ENCODE results near the gene DNAJC11.
"Not testable (repeated sequence)": the region's sequence is repeated elsewhere in the genome, so short reads cannot be mapped to it uniquely, and the experiment has no call there.

Gene DNAJC11

DNA sequence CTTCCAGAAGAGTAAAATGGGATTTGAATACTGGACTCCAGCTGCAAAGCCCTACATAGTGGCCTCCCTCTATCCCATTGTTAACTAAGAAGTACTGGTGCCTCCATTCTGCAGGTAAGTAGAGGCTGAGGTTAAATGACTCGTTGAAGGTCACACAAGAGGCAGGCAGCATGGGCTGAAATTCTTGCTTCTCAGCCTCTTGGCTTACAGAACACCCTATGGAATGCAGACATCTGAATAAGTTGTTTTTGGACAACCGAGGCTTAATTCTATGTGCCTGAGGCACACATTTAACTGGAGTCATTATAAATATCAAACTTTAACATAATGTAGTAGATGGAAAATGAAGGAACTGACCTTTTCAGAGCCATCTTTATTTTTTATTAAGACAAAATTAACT is 5.7 kb downstream of the DNAJC11 start:
- DNase-seq, result no peak

DNA sequence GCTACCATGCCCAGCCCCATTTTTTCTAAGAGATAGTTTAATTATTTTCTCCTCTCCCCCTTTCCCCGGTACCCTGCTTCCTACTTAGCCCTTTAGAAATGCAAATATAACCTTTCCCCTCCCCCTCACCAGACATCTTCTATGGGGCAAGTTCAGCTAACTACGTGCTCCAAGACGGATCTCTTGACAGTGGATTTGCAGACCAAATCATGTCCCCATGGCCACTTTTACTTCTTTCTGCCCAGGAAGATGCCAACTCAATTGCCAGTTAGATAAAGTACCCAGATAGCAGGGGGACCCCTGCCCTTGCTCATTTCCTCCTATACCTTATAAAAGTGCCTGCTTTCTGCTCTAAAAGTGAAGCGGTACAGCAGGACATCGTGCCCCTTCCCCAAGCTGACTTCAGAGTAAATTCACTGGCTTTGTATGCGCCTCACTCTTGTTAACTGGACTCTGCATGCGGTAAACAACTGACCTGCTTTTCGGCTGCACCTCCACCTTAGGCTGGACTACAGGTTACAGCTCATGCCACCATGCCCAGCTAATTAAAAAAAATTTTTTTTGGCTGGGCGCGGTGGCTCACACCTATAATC is 7.4 kb downstream of the DNAJC11 start:
- no peak for DNase-seq

DNA sequence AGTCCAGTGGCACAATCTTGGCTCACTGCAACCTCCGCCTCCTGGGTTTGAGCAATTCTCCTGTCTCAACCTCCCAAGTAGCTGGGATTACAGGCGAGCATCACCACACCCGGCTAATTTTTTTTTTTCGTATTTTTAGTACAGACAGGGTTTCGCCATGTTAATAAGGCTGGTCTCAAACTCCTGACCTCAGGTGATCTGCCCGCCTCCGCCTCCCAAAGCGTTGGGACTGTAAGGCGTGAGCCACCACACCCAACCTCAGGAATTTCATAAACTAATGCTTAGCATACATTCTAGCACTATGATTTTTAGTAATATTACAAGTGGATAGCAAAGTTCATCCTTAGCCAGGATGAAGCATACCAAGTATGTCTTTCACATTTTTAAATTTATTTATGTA is 8.7 kb downstream of the DNAJC11 start:
- no peak for DNase-seq

DNA sequence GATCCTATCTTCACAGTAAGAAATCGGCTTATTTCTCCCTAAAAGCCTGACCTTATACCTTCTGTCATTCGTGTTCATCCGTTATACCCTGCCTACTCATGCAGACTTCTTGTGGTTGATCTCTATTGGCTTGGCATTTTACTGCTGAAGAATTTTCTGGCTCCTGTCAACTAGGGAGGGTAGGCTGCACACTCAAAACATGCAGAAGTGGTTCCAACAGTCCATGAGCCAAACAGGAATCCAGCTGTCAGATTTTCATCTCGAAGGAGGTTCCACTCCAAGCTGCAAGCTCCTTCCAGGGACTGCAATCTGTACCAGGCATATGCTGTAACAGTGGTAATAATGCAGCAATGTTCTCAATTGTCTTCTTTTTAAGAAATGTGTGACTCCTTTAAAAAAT is 10.1 kb downstream of the DNAJC11 start:
- no peak for DNase-seq

DNA sequence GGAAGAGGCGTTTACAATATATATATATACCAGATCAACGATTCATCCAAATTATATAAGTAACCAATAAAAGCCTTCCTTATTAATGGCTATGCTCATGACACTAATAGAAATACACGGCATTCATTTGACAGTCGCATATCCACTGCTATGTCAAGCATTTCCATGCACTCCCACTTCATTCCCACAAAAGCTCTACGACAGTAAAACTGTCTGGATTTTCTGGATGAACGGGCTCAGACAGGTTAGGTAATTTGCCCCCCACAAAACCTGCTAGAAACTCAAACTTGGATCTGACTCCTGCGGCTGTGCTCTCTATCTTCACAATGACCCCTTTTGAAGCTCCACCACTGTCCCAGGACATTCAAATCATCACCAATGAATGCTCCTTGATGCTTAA is 11.4 kb downstream of the DNAJC11 start:
- DNase-seq, result no peak

DNA sequence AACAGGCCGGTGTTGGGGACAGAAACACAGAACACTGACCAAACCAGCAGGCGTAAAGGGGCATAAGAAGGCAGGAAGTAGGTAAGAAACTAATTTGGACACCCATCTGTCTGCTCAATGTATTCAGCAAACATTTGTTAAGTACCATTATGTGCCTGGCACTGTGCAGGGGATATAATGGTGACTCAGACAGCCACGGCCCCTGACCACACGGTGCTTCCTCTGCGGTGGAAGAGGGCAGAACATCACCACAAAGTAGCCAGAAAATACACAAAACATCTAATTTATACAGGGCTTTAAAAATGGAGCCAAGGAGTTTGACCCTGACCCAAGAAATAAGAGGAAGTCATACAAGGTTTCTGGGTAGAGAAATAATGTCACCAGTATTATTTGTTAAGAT is 12.9 kb downstream of the DNAJC11 start:
- peak; percentile 15 for DNase-seq

DNA sequence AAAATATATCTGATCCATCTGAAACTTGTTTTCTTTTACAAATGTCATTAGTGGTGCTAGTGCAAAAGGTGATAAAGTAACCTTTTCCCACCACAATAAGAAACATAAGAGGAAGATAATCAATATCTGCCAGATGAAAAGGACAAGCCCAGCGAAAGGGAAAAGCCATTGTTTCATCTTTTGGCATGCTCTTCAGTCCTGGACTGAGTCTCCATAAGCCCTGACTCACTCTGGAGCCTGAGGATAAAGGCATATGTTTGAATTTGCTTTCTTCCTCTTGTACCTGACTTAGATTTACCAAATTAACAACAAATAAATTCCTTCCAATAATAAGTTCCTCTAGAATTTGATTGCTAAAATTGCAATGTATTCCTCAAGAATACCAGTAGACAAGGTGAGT is 13.6 kb downstream of the DNAJC11 start:
- no peak for DNase-seq

DNA sequence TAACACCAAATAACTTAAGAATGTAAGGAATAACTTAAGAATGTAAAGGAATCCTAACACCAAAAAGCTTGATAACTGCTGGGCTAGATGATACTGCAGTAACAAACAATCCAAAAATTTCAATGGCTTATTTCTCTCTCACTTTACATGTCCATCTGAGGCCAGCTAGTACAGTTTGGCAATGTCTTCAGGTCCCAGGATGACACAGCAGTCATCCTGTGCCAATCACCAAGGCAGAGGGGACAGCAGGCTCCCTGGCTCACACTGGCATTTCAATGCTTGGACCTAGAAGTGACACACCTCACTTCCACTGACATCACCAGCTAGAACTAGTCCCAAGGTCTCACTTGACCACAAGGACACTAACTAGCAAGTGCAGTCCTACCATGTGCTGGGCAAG is 15.3 kb downstream of the DNAJC11 start:
- DNase-seq, result no peak

DNA sequence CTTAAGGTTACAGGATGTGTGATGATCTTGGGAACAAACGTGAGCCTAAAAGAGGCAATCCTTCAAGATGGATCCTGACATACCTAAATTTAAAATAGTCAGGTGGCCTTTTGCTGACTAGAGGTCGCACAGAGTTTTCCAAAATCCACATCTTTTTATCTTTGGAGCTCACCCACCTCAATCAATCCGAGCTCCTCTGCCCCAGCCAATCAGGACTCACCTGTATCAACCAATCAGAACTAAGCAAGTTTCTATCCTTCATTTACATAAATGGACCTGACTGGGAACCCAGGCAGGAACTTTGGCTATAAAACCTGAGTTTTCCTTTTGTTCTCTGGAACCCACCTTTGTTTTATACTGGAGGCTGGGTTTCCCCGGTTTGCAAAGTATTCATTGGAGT is 16.2 kb downstream of the DNAJC11 start:
- no peak for DNase-seq

DNA sequence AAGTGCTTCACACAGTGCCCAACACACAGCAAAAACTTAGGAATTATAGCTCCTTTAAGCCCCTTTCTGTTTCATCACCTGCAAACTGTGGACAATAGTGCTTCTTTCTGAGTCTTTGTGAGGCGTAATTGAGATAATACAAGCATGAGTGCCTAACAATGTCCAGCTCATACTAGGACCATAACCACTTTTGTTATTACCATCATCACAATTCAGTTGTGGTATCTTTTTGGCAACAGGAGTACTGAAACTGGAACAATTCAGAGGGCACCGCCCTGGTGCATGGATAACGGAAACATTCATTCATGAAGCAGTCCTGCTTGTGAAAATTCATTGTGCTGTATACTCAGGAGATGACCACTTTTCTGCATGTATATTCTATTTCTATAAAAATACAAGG is 18.2 kb downstream of the DNAJC11 start:
- no peak for DNase-seq

DNA sequence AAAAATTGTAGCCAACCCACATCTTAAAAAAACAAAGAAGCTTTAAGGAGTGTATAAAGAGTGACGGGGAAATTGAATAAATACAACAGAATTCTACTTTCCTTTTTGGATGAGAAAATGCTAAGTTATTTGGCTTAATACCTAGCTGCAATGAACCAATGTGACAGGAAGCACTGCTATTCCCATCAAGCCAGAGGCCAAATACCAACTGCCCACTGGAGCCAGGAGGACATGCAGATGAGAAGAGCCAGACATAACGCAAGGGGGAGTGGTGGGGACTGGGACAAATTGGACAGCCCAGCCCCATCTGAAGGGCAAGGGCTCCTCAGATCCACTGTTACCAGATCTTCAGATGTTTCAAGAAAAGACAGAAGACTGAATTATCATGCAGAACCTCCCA is 25.7 kb downstream of the DNAJC11 start:
- DNase-seq, result no peak

DNA sequence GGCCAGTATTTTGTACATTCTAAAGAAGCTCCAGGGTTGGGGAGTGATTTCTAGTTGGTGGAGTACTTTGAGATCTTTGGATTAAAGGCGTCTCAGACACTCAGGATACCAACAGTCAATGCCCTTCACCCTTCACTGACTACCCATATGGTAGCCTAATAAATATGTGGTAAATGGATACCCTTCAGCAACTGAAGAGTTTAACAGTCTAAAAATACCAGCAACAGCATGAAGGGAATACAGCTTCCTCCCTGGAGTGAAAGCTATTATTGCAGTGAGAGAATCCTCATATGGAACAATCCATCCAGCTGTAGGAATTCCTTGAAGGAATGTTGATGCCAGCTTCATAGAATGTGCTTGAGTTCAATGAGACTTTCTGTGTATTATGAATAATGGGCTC is 26.8 kb downstream of the DNAJC11 start:
- DNase-seq, result no peak

DNA sequence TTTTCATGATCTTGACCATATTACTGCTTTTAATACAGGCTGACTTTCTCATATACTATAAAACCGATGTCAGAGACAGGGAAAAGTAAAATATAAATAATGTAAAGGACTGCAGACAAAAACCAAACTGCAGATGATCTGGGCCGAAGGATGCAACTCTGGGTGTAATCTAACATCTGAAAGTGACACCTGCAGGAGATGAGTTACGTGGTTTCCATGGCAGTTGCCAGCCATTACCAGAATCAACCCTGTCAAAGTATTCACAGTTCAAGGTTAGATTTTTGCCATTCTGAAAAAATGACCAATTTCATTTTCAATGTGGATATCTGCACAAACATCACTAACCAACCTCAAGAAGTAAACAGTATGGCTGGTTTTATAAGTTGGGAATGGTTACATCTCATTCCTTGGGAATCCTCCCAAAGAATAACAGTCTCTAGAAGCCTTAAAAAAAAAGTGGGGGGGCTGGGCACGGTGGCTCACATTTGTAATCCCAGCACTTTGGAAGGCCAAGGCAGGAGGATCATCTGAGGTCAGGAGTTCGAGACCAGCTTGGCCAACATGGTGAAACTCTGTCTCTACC is 27.7 kb downstream of the DNAJC11 start:
- no peak for DNase-seq

DNA sequence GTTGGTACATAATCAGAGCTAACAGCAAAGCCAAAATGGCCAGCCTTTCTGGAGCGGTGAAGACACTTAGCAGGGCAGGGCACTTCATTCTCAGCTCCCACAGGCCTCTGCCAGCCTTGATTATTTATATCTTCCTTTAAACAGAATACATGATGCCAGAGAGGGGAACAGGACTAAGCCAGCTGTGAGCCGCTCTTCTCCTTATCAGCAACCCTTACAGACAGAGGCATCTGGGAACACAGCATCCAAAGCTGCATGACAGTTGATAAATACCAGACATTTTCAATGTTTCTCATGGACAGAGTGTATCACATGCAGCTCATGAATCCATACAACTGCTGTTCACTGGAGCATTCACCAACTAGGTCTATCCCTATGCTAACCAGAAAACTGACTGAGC is 29.1 kb downstream of the DNAJC11 start:
- peak; percentile 94 for DNase-seq

DNA sequence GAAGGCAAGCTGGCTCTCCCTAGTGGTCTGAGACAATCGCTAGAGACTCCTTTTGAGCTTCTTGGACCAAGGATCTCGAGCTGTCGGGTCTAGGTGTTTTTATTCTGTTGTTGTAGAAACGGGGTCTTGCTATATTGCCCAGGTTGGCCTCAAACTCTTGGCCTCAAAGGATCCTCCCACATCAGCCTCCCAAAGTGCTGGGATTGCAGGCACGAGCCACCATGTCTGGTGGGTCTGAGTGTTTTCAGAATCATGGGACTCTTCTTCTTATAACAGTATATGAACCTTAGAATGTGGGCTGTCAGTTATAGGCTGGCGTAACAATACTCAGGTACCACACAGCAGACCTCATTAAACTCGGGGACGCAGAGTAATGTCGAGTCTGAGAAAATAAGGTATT is 33.1 kb downstream of the DNAJC11 start:
- DNase-seq, result no peak

DNA sequence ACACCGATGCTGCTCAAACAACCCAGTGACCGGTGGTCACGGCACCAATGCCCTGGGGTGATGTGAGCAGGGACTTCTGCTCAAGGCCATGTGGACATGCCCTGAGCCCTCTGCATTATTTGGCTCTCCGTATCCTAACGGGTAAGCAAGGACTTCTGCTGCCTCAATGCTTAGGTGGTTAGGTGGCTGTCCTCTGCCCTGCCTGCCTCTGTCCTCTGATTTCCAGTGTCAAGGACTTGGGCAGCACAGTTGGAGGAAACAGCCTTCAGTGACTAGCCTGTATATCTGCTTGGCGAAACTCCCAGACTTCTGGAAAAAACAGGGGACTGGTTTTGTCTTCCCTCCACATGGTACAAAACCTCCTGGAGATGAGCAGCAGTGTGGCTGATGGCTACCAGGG is 34.5 kb downstream of the DNAJC11 start:
- DNase-seq, result no peak

DNA sequence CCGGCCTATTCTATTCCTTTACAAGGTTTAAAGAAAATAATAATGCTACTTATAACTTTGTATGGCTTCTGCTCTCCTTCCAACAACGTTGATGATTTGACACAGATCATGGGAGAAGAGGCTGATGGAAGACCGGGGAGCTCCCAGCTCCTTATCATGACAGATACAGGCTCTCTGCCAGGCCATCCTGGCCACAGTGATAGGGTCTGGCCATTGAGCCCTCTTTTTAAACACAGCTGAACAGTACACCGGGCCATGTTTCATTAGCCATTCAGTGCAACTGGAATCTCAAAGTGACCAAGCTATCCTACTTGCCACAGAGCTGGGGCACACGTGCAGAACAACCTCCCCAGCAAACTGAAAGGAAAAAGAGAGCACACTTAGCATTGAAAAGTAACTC is 34.9 kb downstream of the DNAJC11 start:
- peak; percentile 51 for DNase-seq

DNA sequence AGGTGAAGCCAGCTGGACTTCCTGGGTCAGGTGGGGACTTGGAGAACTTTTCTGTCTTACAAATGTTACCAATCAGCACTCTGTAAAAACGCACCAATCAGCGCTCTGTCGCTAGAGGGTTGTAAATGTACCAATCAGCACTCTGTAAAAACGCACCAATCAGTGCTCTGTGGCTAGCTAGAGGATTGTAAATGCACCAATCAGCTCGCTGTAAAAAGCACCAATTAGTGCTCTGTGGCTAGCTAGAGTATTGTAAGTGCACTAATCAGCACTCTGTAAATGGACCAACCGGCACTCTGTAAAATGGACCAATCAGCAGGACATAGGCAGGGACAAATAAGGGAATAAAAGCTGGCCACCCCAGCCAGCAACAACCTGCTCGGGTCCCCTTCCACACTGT is 39.1 kb downstream of the DNAJC11 start:
- DNase-seq, result not testable (repeated sequence)

DNA sequence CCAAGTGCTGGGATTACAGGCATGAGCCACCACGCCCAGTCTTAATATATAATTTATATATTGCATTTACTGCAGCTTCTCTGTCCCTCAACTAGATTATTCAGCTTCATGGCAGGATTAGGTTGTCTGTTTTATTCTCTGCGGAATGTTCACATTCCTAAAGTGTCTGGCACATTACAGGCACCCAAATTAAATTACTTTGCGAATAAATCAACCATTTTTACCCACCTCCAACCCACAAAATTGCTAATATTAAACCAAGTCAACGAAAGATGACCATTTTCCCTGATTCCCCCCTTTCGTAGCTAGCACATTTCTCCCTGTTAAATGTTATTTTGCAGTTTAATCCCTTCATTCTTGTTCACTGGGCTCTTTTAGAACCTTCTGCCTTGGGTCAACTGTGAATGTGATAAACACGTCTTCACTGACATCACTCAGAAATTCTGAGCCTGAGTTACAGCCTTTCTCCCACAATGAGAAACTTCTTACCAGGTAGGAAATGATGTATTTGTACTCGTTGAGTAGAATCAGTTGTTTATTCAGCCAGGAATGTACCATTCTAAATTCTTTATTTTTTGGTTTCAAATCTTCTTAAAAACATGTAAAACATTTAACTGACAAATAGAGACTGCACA is 41.1 kb downstream of the DNAJC11 start:
- DNase-seq, result no peak

DNA sequence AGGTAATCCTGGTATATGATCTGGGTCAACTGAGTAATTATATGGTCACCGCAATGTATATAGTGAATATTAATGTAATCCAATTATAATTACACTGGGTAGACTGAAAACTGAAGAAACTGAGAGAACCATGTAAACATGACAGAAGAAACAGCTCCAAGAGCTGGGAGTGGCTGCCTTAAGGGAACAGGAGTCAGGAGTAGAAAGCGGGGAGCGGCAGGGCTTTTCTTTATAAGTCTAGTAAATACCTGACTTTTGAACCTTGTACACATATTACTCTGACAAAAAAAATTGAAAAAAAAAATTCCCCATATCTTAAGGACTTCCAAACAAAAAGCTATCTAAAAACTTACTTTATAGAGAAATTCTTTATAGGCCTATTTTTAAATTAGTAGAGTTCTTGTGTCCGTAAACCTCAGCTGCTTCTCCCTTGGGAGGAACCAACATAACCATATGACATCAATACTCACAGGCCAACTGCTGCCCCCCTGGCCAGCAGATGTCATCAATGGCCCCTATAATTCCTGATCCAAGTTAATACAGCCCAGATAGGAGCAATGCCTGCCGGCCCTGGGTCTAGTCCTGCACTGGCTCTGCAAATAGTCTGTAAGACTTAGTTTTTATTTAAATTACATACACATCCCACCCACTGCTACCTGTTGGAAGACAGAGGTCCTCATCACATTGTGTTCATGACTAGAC is 43.1 kb downstream of the DNAJC11 start:
- DNase-seq, result no peak

DNA sequence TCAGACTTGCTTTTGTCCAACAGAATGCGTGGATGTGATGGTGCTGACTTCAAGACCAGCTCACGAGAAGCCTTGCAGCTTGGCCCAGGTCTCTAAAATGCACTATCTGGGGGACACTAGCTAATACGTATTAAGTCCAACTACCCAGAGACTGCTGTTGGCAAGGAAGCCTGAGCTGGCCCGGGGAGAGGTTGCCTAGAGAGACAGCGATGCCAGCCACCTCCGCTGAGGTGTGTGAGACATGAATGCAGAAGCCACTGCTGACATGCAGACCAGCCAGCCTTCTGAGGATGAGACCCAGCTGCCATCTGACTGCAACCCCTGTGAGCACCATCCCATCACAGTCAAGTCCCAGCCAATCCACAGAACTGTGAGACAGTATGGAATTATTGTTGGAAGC is 44.5 kb downstream of the DNAJC11 start:
- DNase-seq, result no peak

DNA sequence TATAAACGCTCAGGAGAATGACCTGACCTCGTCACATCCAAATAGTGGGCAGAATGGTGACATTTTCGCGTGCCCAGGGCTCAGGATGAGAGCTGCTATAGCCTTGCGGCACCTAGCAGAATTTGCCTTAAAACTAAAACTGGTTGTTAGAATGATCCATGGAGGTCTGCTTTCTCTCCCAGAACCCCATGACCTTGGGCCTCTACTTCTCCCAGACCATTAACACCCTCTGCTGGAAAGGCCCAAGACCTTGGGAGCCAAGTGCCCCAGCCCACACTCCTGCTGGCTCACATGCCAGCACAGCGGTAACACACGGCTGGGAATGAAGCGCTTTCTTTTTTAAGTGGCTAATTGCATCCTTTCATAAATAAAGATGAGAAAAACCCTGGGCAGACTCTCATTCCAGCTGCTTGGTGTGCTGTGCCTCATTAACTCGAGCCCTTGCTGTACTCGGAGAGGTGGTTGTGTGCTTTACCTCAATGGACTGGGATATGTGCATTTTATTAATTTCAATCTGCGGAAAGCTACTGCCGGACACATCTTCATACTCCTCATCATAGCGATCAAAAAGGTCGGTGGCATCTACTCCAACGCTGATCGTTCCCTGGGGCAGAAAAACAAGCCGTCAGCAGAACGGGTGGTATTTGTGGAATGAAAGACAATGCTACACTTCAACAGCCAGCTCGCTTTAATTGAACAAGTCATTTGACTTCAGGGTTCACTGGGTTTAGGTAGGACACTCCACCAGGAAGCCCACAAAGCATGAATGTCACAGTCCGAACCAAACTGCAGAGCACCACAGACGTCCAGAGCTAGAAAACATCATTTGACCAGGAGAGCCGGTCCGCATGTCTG is 48.0 kb downstream of the DNAJC11 start:
- DNase-seq, result no peak

DNA sequence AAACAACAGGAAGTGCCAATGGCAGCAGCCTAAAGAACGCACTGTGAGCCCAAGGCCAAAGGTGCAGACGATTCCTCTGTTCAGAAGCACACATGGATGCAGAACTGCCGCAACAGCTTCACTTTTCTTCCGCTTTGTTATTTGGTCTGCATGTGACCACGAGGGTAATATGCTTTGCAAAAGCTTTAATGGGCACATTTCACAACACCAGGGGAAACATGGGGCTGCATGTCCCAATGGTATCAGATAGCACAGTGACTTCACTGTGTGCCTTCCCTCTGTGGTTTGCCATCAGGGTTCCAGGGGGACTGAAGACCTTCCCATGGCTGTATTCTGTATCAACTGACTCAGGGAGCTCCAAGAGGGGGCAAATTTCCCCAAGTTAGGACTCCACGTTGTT is 48.6 kb downstream of the DNAJC11 start:
- peak; percentile 68 for DNase-seq

Measured in hematopoietic multipotent progenitor cell treated with erythropoietin and hydrocortisone succinate and interleukin-3 and kit ligand, for 4 days (in vitro differentiated cells).